ENCODE measurements around the gene NHERF1. TPM values are rescaled to one million over a fixed set of nuclear protein-coding genes. Genes with fewer than 3 reads are reported as not detected.

NHERF1 gene
- total RNA-seq, 2 experiments from 2014 or later = 73.2 to 116 TPM

- no peak overlapping the region for H3K4me3 ChIP-seq (ENCODE audit: low read depth, low read length, poor library complexity, severe bottlenecking)
- no peak overlapping the region for H2AFZ ChIP-seq (ENCODE audit: low read length)
- intact Hi-C loops (cut with micrococcal nuclease; ENCODE audit: unreplicated experiment) = no loop called here
- no peaks in the 10 kb centered on the region for H3K9me3 ChIP-seq (ENCODE audit: low read length)
- ChIA-PET POLR2A (interaction anchor here (0.7 kb wide), 1 partner anchor 160 kb away, joined by 5 read pairs; the partner anchor contains the start of gene FDXR), CTCF (ENCODE audit: unreplicated experiment) (no interaction called here)
- TF ChIP-seq CTCF (conservative IDR thresholded peaks at IDR 0.05; ENCODE audit: low read length) = no peak
- TF ChIP-seq EZH2phosphoT487 (IDR thresholded peaks at IDR 0.05; ENCODE audit: borderline replicate concordance, low read depth, low read length) = no peak
- no peak overlapping the region for H3K27ac ChIP-seq (ENCODE audit: low read depth, low read length, poor library complexity, severe bottlenecking)
- no peaks in the 10 kb centered on the region for H3K4me1 ChIP-seq (ENCODE audit: insufficient read depth, low read length, poor library complexity, severe bottlenecking)
- no peak for DNase-seq (ENCODE audit: low spot score)
- no peaks in the 10 kb centered on the region for H4K20me1 ChIP-seq (ENCODE audit: insufficient read depth, low read length)
- no peaks in the 10 kb centered on the region for H3K79me2 ChIP-seq (ENCODE audit: insufficient read depth, low read depth, low read length)
- H3K36me3 ChIP-seq (ENCODE audit: insufficient read depth, low read length) = no peaks in the 10 kb centered on the region
- H3K9me2 ChIP-seq (ENCODE audit: insufficient read depth, low read length) = no peaks in the 10 kb centered on the region
- BruUV-seq (replicated peaks) = no TSS peak
- no peak overlapping the region for H3K4me2 ChIP-seq (ENCODE audit: low read length)
Observed at GRCh38 chr17:74713171-74713755, 35.2 kb upstream of the NHERF1 start.

DNA sequence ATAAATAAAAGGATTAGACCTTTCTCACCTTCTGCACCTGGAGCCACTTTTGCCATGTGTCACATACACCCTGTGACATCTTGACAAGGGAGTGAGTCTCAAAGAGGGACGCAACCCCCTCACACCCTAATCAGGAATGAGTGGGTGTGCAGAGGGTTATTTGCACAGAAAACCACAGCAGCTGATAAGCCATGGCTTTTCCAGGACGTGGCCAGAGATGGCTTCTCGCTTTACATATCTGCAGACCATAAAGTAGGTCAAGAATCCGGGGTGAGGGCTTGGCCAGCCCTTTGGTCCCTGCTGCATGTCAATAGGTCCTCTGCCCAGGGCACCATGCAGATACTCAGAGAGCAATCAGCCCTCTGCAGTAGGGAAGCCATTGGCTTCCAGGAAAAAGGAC, 33.3 kb upstream of the NHERF1 start:
- Histone ChIP-seq H3K27ac (ENCODE audit: low read depth, low read length, poor library complexity, severe bottlenecking) (no peak overlapping the region), H2AFZ (ENCODE audit: low read length) (no peak overlapping the region), H3K36me3 (ENCODE audit: insufficient read depth, low read length) (no peaks in the 10 kb centered on the region), H3K4me2 (ENCODE audit: low read length) (no peak overlapping the region), H4K20me1 (ENCODE audit: insufficient read depth, low read length) (no peaks in the 10 kb centered on the region), H3K4me1 (ENCODE audit: insufficient read depth, low read length, poor library complexity, severe bottlenecking) (no peaks in the 10 kb centered on the region), H3K9me2 (ENCODE audit: insufficient read depth, low read length) (no peaks in the 10 kb centered on the region), H3K4me3 (ENCODE audit: low read depth, low read length, poor library complexity, severe bottlenecking) (no peak overlapping the region), H3K79me2 (ENCODE audit: insufficient read depth, low read depth, low read length) (no peaks in the 10 kb centered on the region), H3K9me3 (ENCODE audit: low read length) (no peaks in the 10 kb centered on the region)
- DNase-seq (ENCODE audit: low spot score) = no peak
- TF ChIP-seq EZH2phosphoT487 (IDR thresholded peaks at IDR 0.05; ENCODE audit: borderline replicate concordance, low read depth, low read length) (no peak), CTCF (conservative IDR thresholded peaks at IDR 0.05; ENCODE audit: low read length) (no peak)
- ChIA-PET POLR2A (no interaction called here), CTCF (ENCODE audit: unreplicated experiment) (no interaction called here)
- intact Hi-C loops (cut with micrococcal nuclease; ENCODE audit: unreplicated experiment) = no loop called here
- no TSS peak for BruUV-seq (replicated peaks)

DNA sequence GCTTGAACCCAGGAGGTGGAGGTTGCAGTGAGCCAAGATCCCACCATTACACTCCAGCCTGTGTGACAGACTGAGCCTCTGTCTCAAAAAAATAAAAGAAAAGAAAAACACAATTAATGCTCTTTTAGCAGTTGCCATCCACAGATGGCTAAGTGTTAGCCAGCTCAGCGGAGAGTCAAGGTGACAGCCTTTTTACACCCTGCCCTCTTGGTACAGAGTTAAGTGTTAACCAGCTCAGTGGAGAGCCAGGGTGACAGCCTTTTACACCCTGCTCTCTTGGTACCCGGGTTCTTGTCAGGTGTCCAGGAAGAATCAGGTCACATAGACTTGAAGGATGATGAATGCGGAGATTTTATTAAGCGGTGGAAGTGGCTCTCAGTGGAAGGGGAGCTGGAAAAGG, 27.9 kb upstream of the NHERF1 start:
- Histone ChIP-seq H3K4me2 (ENCODE audit: low read length) (no peak overlapping the region), H4K20me1 (ENCODE audit: insufficient read depth, low read length) (no peaks in the 10 kb centered on the region), H3K4me3 (ENCODE audit: low read depth, low read length, poor library complexity, severe bottlenecking) (no peak overlapping the region), H2AFZ (ENCODE audit: low read length) (no peak overlapping the region), H3K36me3 (ENCODE audit: insufficient read depth, low read length) (no peaks in the 10 kb centered on the region), H3K79me2 (ENCODE audit: insufficient read depth, low read depth, low read length) (no peaks in the 10 kb centered on the region), H3K9me2 (ENCODE audit: insufficient read depth, low read length) (no peaks in the 10 kb centered on the region), H3K27ac (ENCODE audit: low read depth, low read length, poor library complexity, severe bottlenecking) (no peak overlapping the region), H3K9me3 (ENCODE audit: low read length) (no peaks in the 10 kb centered on the region), H3K4me1 (ENCODE audit: insufficient read depth, low read length, poor library complexity, severe bottlenecking) (no peaks in the 10 kb centered on the region)
- ChIA-PET CTCF (ENCODE audit: unreplicated experiment) (no interaction called here), POLR2A (interaction anchor here (0.5 kb wide), 1 partner anchor 58 kb away, joined by 5 read pairs; no protein-coding TSS in a partner anchor)
- BruUV-seq (replicated peaks) = no TSS peak
- intact Hi-C loops (cut with micrococcal nuclease; ENCODE audit: unreplicated experiment) = no loop called here
- TF ChIP-seq CTCF (conservative IDR thresholded peaks at IDR 0.05; ENCODE audit: low read length) (no peak), EZH2phosphoT487 (IDR thresholded peaks at IDR 0.05; ENCODE audit: borderline replicate concordance, low read depth, low read length) (no peak)
- DNase-seq (ENCODE audit: low spot score) = no peak

Data from OCI-LY7 (cell line).